ENCODE measurements around the gene MAP3K5. TPM values are rescaled to one million over a fixed set of nuclear protein-coding genes. Genes with fewer than 3 reads are reported as not detected.

MAP3K5 gene
- total RNA-seq, 1 donor from 2014 or later = 4.5 TPM

DNA sequence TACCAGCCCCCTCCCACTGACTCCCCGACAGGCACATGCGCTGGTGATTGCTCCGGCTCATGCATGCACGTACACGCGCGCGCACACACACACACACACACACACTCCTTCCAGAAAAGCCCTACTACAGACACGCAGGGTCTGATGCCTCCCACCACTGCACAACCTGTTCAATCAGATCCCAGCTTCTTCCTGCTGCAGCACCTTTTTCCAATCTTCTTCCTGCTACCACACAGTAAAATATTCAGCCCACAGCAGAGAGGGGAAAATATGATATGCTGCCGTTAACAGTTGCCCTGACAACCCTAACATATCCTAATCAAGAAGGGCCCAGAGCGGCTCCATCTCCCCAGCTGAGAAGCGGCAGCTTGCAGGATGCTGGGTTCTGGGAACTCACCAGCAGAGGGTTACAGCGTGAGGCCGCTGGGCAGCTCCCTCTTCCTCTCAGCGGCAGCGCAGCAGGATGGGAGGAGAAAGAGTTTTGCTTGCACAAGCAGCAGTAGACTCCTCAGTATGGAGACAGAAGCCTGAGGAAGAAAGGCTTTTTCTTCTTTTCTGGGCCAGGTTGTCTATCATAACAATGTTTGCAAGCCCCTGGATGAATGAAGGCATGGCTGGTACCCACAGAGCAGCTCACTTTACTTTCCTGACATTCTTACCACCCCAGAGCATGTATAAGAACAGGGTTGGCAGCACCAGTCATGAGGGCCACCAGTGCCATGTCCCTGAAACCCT lies 265.9 kb downstream of the MAP3K5 start:
- DNase-seq (ENCODE audit: extremely low read depth, low read depth, low spot score) = no peak

DNA sequence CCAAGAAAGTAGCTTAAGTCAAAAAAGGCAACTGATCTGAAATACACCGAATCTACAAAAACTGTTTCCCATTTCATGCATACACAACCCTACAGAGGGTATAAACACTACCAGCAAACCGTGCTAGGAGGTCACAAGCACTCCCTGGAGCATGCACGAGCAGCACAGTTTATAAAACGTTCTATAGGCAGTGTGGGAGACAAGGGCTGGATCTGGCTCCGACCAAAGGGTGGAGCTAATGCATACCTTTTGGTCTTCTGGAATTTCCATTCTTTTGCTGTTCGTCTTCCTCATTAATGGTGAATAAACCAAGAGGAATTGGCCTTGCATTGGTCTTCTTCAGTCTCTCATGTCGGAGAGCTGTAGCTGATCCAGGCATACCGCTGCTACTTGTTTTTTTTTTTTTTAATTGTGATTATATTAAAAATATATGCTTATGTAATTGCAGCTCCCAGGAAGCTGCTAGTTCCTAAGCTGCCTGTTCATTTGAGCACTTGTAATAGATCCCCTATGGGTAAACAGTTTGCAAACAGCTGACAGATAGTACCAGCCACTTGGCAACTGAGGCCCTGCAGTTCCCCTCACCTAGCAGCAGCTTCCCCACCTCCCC lies 266.6 kb downstream of the MAP3K5 start:
- no peak for DNase-seq (ENCODE audit: extremely low read depth, low read depth, low spot score)

DNA sequence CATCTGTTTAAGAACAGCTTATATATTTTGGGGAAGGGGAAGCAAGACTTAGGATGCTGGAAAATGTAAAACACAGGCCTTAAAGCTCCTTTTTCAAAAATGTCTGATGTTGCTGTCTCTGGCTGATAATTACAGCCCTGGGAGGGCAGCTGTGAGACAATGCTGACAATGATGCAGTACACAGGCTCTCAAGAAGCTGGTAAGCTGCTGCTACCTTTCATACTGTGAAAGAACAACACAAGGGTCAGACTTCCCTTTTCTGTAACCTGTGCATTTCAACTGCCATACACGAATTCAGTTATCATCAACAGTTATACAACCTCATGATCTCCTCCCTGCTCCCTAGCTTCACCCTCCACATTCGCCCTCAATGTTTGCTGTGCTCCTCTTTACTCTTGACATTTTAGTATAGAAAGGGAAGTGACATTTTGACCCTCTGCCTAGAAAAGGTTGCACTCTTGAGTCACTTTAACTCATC lies 267.3 kb downstream of the MAP3K5 start:
- DNase-seq (ENCODE audit: extremely low read depth, low read depth, low spot score) = no peak

- DNase-seq (ENCODE audit: extremely low read depth, low read depth, low spot score) = no peak
Observed at GRCh38 chr6:136524339-136524935, 267.8 kb downstream of the MAP3K5 start.

DNA sequence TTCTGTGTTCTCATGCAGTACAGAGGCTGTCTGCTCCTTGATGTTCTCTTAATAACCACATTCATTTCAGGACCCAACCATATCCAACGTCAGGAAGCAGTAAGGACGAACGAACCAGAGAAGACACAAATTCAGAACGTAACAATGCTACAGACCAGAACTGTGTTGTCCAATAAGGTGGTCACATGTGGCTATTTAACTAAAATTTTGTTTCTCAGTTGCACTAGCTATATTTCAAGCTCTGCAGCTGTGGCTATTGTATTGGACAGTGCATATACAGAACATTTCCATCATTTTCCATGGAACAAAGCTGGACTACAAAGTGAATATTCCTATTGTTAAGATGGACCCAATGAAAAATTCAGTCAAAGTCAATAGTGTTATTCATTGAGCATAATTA lies 269.1 kb downstream of the MAP3K5 start:
- DNase-seq (ENCODE audit: extremely low read depth, low read depth, low spot score) = no peak

DNA sequence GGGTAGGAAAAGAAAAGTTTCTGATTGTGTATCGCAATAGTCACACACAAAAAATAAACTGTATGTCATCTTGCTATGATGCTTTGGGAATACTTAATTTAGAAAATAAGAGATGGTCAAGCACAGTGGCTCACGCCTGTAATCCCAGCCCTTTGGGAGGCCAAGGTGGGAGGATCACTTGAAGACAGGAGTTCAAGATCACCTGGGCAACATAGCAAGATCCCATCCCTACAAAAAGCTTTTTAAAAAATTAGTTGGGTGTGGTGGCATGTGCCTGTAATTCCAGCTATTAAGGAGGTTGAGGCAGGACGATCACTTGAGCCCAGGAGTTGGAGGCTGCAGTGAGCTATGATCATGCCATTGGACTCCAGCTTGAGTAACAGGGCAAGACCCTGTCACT lies 269.6 kb downstream of the MAP3K5 start:
- no peak for DNase-seq (ENCODE audit: extremely low read depth, low read depth, low spot score)

- no peak for DNase-seq (ENCODE audit: extremely low read depth, low read depth, low spot score)
Observed at GRCh38 chr6:136521911-136522310, 270.4 kb downstream of the MAP3K5 start.

GRCh38 chr6:136521427-136521826 lies 270.9 kb downstream of the MAP3K5 start:
- DNase-seq (ENCODE audit: extremely low read depth, low read depth, low spot score) = no peak

DNA sequence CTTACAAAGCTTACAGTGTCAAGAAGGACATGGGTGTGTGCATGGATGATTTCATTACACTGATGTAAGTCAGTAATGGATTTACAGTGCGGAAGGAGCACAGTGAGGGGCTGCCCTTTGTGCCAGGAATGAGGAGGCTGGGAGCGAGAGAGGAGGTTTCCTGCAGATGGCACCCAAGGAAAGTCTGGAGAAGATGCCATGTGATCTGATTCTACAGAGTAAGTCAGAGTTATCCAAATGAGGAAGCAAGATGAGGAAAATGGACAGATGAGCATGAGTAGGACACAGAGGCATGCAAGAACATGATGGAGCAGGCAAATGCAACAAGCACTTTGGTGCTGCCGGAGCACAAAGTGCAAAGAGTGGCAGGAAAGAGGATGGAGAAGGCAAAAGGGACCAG lies 271.8 kb downstream of the MAP3K5 start:
- no peak for DNase-seq (ENCODE audit: extremely low read depth, low read depth, low spot score)

GRCh38 chr6:136517582-136517981 lies 274.7 kb downstream of the MAP3K5 start:
- DNase-seq (ENCODE audit: extremely low read depth, low read depth, low spot score) = no peak

DNA sequence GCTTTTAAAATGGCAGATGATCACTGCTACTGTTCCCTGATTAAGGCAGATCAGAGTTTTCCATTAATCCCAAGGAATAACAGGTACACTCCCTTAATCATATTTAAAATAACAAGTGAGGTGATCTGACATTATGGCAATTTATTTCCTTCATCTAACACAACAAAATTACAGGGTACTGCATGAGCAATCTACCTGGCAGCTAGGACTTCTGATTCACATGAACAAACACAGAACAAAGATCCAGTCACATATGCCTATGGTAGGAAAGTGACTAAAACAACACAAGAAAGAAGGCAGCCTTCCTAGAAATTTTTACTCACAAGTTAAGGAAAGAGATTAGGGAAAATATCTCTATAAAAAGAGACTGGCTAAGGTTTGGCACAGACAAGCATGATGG lies 275.3 kb downstream of the MAP3K5 start:
- no peak for DNase-seq (ENCODE audit: extremely low read depth, low read depth, low spot score)

GRCh38 chr6:136514591-136514990 lies 277.7 kb downstream of the MAP3K5 start:
- no peak for DNase-seq (ENCODE audit: extremely low read depth, low read depth, low spot score)

DNA sequence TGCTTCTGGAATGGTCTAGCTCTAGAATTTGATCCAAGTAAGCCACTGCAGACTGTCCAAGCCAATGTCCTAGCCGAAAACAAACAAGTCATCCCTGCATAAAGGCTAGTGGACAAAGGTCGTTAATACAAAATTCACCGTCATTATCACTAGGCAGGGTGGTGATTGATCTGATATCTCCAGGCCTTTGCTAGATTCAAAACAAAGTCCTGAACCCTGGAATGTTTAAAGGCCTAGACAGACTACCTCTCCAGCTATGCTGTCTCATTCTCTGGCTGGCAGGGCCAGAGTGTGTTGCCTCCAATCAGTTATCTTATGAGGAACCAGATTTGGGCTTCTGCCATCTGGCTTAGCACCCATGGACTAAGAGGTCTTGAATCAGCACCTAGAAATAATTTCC lies 280.4 kb downstream of the MAP3K5 start:
- DNase-seq (ENCODE audit: extremely low read depth, low read depth, low spot score) = no peak

DNA sequence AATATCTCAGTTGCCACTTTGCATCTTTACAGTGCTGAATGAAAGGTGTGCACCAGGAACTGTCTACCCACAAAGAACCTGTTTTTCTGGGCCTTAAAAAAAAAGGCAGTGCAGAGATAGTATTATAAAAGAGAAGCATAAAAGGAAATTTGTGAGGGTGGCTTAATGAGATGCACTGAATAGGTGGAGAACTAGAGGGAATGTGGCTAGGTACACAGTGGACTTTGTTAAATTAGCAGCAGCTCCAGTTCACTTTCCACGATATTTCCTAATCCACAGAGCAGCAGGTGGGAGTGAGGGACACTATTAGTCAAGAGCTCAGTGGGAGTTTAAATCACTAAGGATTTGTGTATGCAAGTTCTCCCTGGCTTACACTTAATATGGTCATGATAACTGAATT lies 280.9 kb downstream of the MAP3K5 start:
- no peak for DNase-seq (ENCODE audit: extremely low read depth, low read depth, low spot score)

- DNase-seq (ENCODE audit: extremely low read depth, low read depth, low spot score) = no peak
Observed at GRCh38 chr6:136510782-136511181, 281.5 kb downstream of the MAP3K5 start.

GRCh38 chr6:136510299-136510698 lies 282.0 kb downstream of the MAP3K5 start:
- DNase-seq (ENCODE audit: extremely low read depth, low read depth, low spot score) = no peak

DNA sequence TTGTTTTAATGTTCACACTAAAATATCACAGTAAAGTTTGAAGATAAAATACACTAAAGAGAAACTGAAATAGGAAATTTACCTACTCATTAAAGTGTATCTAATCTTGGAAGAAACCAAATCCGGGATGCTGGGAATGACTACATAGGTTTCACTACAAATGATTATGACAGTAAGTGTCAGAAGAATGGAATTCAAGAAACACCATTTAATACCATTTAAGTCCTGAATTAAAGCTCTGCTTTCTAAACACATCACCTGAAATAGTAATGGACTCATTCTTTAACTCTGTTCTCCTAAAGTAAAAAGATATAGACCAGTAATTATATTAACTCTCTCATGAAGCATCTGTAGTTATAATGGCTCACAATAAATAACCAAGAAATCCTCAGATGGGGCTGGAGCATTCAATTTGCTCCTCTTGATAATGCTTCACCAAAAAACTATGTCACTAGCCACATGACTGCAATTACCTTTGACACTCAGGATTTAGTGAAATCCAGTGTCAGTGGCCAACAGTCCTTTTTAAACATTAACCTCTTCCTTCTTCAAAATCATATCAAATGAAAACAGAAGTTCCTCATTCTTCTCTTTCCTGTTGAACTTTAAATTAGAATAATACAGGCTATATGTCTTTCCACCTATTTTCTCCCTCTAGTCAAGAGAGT lies 283.4 kb downstream of the MAP3K5 start:
- DNase-seq (ENCODE audit: extremely low read depth, low read depth, low spot score) = no peak
